SK-N-SH treated with all-trans-retinoic acid at 6 μM for 48 hours (cell line): ENCODE results near the gene MAPKBP1.

ENCODE experiments used
- ATAC-seq: fragments of 200-7000 bp; cut with Tn5 transposase; 3 replicates; pipeline ENCODE4 v1.9.1; 2020; ENCODE audit warnings: mild to moderate bottlenecking, moderate library complexity
- ARNTL ChIP-seq: fragments of 450-650 bp; formaldehyde crosslinking; IDR thresholded peaks from 2 replicates; pipeline ENCODE4 v1.5.0; 2020; ENCODE audit warnings: low read depth, mild to moderate bottlenecking, moderate library complexity, borderline replicate concordance
- BACH2 ChIP-seq: fragments of 250-450 bp; sonication (Bioruptor Pico); IDR thresholded peaks from 2 replicates; pipeline ENCODE4 v1.9.0; 2021; ENCODE audit warnings: mild to moderate bottlenecking, borderline replicate concordance
- CSDC2 ChIP-seq: fragments of 250-450 bp; sonication (Bioruptor Pico); IDR thresholded peaks from 2 replicates; pipeline ENCODE4 v1.5.0; 2020; ENCODE audit warnings: mild to moderate bottlenecking, moderate library complexity
- CSRNP3 ChIP-seq: fragments of 250-450 bp; sonication (Bioruptor Pico); IDR thresholded peaks from 2 replicates; pipeline ENCODE4 v1.5.1; 2021; ENCODE audit warnings: mild to moderate bottlenecking, moderate library complexity
- ESRRG ChIP-seq: fragments of 250-450 bp; sonication (Bioruptor Pico); IDR thresholded peaks from 2 replicates; pipeline ENCODE4 v1.6.1; 2021; ENCODE audit warnings: mild to moderate bottlenecking
- GLIS3 ChIP-seq: fragments of 250-450 bp; sonication (Bioruptor Pico); IDR thresholded peaks from 2 replicates; pipeline ENCODE4 v1.5.0; 2020; ENCODE audit warnings: mild to moderate bottlenecking, moderate library complexity
- ISL1 ChIP-seq: fragments of 250-450 bp; sonication (Bioruptor Pico); IDR thresholded peaks from 2 replicates; pipeline ENCODE4 v2.1.2; 2022; ENCODE audit warnings: mild to moderate bottlenecking, moderate library complexity
- OSR1 ChIP-seq: fragments of 250-450 bp; sonication (Bioruptor Pico); IDR thresholded peaks from 2 replicates; pipeline ENCODE4 v1.8.0; 2022; ENCODE audit warnings: moderate library complexity, mild to moderate bottlenecking, inconsistent platforms
- PATZ1 ChIP-seq: fragments of 250-450 bp; sonication (Bioruptor Pico); IDR thresholded peaks from 2 replicates; pipeline ENCODE4 v1.8.0; 2020; ENCODE audit warnings: mild to moderate bottlenecking, moderate library complexity, borderline replicate concordance
- PPARA ChIP-seq: fragments of 250-450 bp; sonication (Bioruptor Pico); IDR thresholded peaks from 2 replicates; pipeline ENCODE4 v1.5.0; 2020; ENCODE audit warnings: mild to moderate bottlenecking, borderline replicate concordance
- RARB ChIP-seq: fragments of 250-450 bp; sonication (Bioruptor Pico); IDR thresholded peaks from 2 replicates; pipeline ENCODE4 v1.8.0; 2021; ENCODE audit warnings: mild to moderate bottlenecking, moderate library complexity
- SNAI2 ChIP-seq: fragments of 250-450 bp; sonication (Bioruptor Pico); IDR thresholded peaks from 2 replicates; pipeline ENCODE4 v1.5.0; 2020; ENCODE audit warnings: mild to moderate bottlenecking, moderate library complexity
- ZC3H10 ChIP-seq: fragments of 250-450 bp; sonication (Bioruptor Pico); IDR thresholded peaks from 2 replicates; pipeline ENCODE4 v1.5.1; 2021; ENCODE audit warnings: mild to moderate bottlenecking, moderate library complexity
- ZFP30 ChIP-seq: fragments of 450-650 bp; formaldehyde crosslinking; IDR thresholded peaks from 2 replicates; pipeline ENCODE4 v1.5.0; 2022; ENCODE audit warnings: mild to moderate bottlenecking, moderate library complexity
- ZNF565 ChIP-seq: fragments of 450-650 bp; formaldehyde crosslinking; conservative IDR thresholded peaks from 2 replicates; pipeline ENCODE4 v1.5.0; 2020; ENCODE audit warnings: low read depth, mild to moderate bottlenecking, moderate library complexity
- ZNF8 ChIP-seq: fragments of 450-650 bp; formaldehyde crosslinking; IDR thresholded peaks from 2 replicates; pipeline ENCODE4 v1.5.0; 2020; ENCODE audit warnings: mild to moderate bottlenecking, moderate library complexity
- TF ChIP-seq, protein P1 (sequence below): fragments of 250-450 bp; sonication (Bioruptor Pico); IDR thresholded peaks from 2 replicates; pipeline ENCODE4 v1.8.0; 2021; ENCODE audit warnings: low read depth, mild to moderate bottlenecking, moderate library complexity, borderline replicate concordance
- TF ChIP-seq, protein P2 (sequence below): fragments of 250-450 bp; sonication (Bioruptor Pico); IDR thresholded peaks from 2 replicates; pipeline ENCODE4 v1.5.1; 2020; ENCODE audit warnings: low read depth, mild to moderate bottlenecking, moderate library complexity
- TF ChIP-seq, protein P3 (sequence below): fragments of 250-450 bp; sonication (Bioruptor Pico); IDR thresholded peaks from 2 replicates; pipeline ENCODE4 v1.5.0; 2020; ENCODE audit warnings: mild to moderate bottlenecking, moderate library complexity

Gene MAPKBP1

DNA sequence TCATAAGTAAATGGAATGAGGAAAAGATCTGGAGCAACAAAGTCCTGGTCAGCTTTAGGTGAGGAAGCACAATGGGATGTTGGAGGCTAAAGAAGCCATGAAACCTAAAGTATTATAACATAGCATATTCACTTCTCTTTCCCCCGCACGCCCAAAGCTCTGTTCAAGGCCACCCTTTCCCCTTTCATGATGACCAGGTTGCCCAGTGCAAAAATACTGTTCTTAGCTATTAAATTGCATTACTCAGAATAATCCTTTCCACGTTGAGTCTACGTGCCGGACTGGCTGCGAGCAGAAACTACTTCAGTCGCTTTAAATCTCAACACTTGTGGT is 589 bp upstream of the MAPKBP1 start:
- TF ChIP-seq, protein P1, sequence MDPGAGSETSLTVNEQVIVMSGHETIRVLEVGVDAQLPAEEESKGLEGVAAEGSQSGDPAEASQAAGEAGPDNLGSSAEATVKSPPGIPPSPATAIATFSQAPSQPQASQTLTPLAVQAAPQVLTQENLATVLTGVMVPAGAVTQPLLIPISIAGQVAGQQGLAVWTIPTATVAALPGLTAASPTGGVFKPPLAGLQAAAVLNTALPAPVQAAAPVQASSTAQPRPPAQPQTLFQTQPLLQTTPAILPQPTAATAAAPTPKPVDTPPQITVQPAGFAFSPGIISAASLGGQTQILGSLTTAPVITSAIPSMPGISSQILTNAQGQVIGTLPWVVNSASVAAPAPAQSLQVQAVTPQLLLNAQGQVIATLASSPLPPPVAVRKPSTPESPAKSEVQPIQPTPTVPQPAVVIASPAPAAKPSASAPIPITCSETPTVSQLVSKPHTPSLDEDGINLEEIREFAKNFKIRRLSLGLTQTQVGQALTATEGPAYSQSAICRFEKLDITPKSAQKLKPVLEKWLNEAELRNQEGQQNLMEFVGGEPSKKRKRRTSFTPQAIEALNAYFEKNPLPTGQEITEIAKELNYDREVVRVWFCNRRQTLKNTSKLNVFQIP (CRISPR knock-in tag) = no peak
- no peak for ATAC-seq

DNA sequence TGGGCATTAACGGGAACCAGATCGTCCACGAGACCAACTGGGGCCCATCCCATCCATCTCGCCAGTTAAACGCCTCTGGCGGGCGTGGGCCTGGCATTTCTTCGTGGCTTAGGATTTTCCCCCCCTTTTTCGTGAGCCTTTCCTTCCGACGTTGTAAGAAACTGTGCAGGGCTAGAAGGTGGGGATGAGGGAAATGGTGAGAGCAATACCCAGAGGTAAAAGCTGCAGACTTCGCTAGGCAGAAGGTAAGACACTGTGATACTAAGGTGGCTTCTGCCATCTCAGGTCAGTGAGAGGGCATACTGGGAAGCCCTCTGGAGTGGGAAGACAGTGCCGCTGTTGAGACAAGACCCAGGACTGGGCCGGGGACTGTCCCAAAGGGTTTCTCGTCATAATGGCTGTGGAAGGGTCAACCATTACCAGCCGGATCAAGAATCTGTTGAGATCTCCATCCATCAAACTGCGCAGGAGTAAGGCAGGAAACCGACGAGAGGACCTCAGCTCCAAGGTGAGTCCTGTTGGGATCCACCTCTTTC is 666 bp downstream of the MAPKBP1 start:
- TF ChIP-seq RARB = no peak
- no peak for TF ChIP-seq ZC3H10 (CRISPR knock-in tag)
- TF ChIP-seq PPARA (CRISPR knock-in tag) = no peak
- TF ChIP-seq SNAI2 = no peak
- TF ChIP-seq ZFP30 (CRISPR knock-in tag) = no peak
- TF ChIP-seq ESRRG (CRISPR knock-in tag) = no peak
- TF ChIP-seq BACH2 (CRISPR knock-in tag) = no peak
- TF ChIP-seq PATZ1 (CRISPR knock-in tag) = no peak
- ATAC-seq = peak; percentile 39

- TF ChIP-seq OSR1 (CRISPR knock-in tag) = no peak
- no peak for TF ChIP-seq ESRRG (CRISPR knock-in tag)
- TF ChIP-seq, protein P2, sequence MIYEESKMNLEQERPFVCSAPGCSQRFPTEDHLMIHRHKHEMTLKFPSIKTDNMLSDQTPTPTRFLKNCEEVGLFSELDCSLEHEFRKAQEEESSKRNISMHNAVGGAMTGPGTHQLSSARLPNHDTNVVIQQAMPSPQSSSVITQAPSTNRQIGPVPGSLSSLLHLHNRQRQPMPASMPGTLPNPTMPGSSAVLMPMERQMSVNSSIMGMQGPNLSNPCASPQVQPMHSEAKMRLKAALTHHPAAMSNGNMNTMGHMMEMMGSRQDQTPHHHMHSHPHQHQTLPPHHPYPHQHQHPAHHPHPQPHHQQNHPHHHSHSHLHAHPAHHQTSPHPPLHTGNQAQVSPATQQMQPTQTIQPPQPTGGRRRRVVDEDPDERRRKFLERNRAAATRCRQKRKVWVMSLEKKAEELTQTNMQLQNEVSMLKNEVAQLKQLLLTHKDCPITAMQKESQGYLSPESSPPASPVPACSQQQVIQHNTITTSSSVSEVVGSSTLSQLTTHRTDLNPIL (CRISPR knock-in tag) = no peak
- no peak for TF ChIP-seq ZNF565 (CRISPR knock-in tag)
- TF ChIP-seq PATZ1 (CRISPR knock-in tag) = no peak
- TF ChIP-seq ISL1 = no peak
- no peak for TF ChIP-seq RARB
- no peak for TF ChIP-seq SNAI2
- no peak for TF ChIP-seq CSDC2
- no peak for TF ChIP-seq ZNF8 (CRISPR knock-in tag)
- TF ChIP-seq, protein P3, sequence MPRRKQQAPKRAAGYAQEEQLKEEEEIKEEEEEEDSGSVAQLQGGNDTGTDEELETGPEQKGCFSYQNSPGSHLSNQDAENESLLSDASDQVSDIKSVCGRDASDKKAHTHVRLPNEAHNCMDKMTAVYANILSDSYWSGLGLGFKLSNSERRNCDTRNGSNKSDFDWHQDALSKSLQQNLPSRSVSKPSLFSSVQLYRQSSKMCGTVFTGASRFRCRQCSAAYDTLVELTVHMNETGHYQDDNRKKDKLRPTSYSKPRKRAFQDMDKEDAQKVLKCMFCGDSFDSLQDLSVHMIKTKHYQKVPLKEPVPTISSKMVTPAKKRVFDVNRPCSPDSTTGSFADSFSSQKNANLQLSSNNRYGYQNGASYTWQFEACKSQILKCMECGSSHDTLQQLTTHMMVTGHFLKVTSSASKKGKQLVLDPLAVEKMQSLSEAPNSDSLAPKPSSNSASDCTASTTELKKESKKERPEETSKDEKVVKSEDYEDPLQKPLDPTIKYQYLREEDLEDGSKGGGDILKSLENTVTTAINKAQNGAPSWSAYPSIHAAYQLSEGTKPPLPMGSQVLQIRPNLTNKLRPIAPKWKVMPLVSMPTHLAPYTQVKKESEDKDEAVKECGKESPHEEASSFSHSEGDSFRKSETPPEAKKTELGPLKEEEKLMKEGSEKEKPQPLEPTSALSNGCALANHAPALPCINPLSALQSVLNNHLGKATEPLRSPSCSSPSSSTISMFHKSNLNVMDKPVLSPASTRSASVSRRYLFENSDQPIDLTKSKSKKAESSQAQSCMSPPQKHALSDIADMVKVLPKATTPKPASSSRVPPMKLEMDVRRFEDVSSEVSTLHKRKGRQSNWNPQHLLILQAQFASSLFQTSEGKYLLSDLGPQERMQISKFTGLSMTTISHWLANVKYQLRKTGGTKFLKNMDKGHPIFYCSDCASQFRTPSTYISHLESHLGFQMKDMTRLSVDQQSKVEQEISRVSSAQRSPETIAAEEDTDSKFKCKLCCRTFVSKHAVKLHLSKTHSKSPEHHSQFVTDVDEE (CRISPR knock-in tag) = no peak
- TF ChIP-seq, protein P1 (CRISPR knock-in tag) = no peak
- TF ChIP-seq PPARA (CRISPR knock-in tag) = no peak
- no peak for TF ChIP-seq CSRNP3 (CRISPR knock-in tag)
- no peak for TF ChIP-seq GLIS3
- no peak for TF ChIP-seq ARNTL (CRISPR knock-in tag)
- no peak for ATAC-seq
Measured at GRCh38 chr15:41775651-41776050, 1.4 kb downstream of the MAPKBP1 start.
